Uterus (tissue), 4 donors: Measurements from ENCODE around the gene KANTR. TPM values are rescaled to one million over a fixed set of nuclear protein-coding genes. Genes with fewer than 3 reads are reported as not detected.
A peak's percentile ranks its signal among the peaks of the same experiment; 100 is the strongest.

Source experiments
- DNase-seq, 2 donors: peaks; one replicate each; pipeline ENCODE4 v3.0.0-alpha.2; 2019 to 2020
- H3K27ac ChIP-seq, 2 donors: fragments of 200-600 bp; sonication (generic); 1 replicate in 1 of 2; 2 replicates in 1 of 2; pipeline ENCODE4 v1.5.1; 2016 to 2018
- H3K27me3 ChIP-seq, 2 donors: fragments of 200-600 bp; sonication (generic); one replicate each; pipeline ENCODE4 v1.5.1; 2018 to 2019; ENCODE audit warnings: control low read depth in 1 of 2
- H3K36me3 ChIP-seq, 2 donors: fragments of 200-600 bp; sonication (generic); one replicate each; pipeline ENCODE4 v1.5.1; 2019; ENCODE audit warnings: control low read depth in 1 of 2
- H3K4me1 ChIP-seq, 2 donors: fragments of 200-600 bp; sonication (generic); one replicate each; pipeline ENCODE4 v1.5.1; 2018 to 2019; ENCODE audit warnings: control low read depth in 1 of 2
- H3K4me3 ChIP-seq, 2 donors: fragments of 200-600 bp; sonication (generic); 1 replicate in 1 of 2; 2 replicates in 1 of 2; pipeline ENCODE4 v1.5.1; 2018 to 2019; ENCODE audit warnings: mild to moderate bottlenecking in 1 of 2
- H3K9me3 ChIP-seq, 2 donors: fragments of 200-600 bp; sonication (generic); one replicate each; pipeline ENCODE4 v1.5.1; 2019; ENCODE audit warnings: control low read depth in 1 of 2
- CTCF ChIP-seq, 4 experiments: fragments of 200-600 bp in 2 of 4; fragments of 450-650 bp in 2 of 4; sonication (generic) in 2 of 4; IDR thresholded peaks; one replicate each; pipeline ENCODE4 v1.5.1; 2016 to 2019; ENCODE audit warnings: antibody characterized with exemption in 4 of 4, mild to moderate bottlenecking in 2 of 4, moderate library complexity in 1 of 4
- POLR2A ChIP-seq, 2 donors: fragments of 450-650 bp; IDR thresholded peaks; one replicate each; pipeline ENCODE4 v1.6.1; 2016; ENCODE audit warnings: antibody characterized with exemption in 2 of 2, mild to moderate bottlenecking in 1 of 2, moderate library complexity in 1 of 2
- intact Hi-C: fragments of 100-400 bp; cut with DNase I; formaldehyde crosslinking; loops from one replicate; pipeline ENCODE4 v1.15.1; 2023; ENCODE audit warnings: low total_unique reads
- total RNA-seq, 4 donors: library from RNA; depleted of rRNA in 3 of 4; stranded (reverse); fragments of >200 nt in 3 of 4; gene quantifications; one replicate each; pipeline versions ENCODE4 v1.1.0 to v1.2.4, GENCODE V29; 2014 to 2023
- donor health status: DM: yes; HTN: yes; CAD: no.

The KANTR gene
- 10 to 100 TPM; 22.6 to 71.7 (median 33.6) TPM for total RNA-seq

GRCh38 chrX:53093748-53094581 lies at the start of gene KANTR:
KANTR (plus strand) TSS chrX:53094142; CDS start chrX:53124273, 30,131 bp downstream.
- Histone ChIP-seq H3K4me3 (peak within 1 kb of the TSS; percentile 59 to 61), H3K4me1 (no peaks in the 10 kb centered on the region), H3K9me3 (no peaks in the 10 kb centered on the region), H3K27me3 (no peaks in the 10 kb centered on the region), H3K36me3 (no peaks in the 10 kb centered on the region), H3K27ac (peak within 1 kb of the TSS; percentile 85 to 90)
- intact Hi-C loops = no loop called here
- peak; percentile 87 to 91 for DNase-seq
- TF ChIP-seq CTCF (IDR thresholded peaks at IDR 0.05) (no peak), POLR2A (IDR thresholded peaks at IDR 0.05) (peak; percentile 58 to 71)

- intact Hi-C loops = no loop called here
- Histone ChIP-seq H3K4me1 (no peaks in the 10 kb centered on the region), H3K4me3 (no peak overlapping the region), H3K27ac (no peak overlapping the region), H3K9me3 (no peaks in the 10 kb centered on the region), H3K27me3 (no peaks in the 10 kb centered on the region), H3K36me3 (no peaks in the 10 kb centered on the region)
- TF ChIP-seq POLR2A (IDR thresholded peaks at IDR 0.05) (no peak), CTCF (IDR thresholded peaks at IDR 0.05) (no peak)
- DNase-seq = no peak
These were observed 48.9 kb upstream of the KANTR start for GRCh38 chrX:53044995-53045394.

- intact Hi-C loops = no loop called here
- DNase-seq = no peak
- peak in 1 of 4 experiments; percentile 4 for TF ChIP-seq CTCF (IDR thresholded peaks at IDR 0.05)
- TF ChIP-seq POLR2A (IDR thresholded peaks at IDR 0.05) = no peak
- no peaks in the 10 kb centered on the region for H3K27me3 ChIP-seq
- H3K4me3 ChIP-seq = no peak overlapping the region
- H3K9me3 ChIP-seq = no peaks in the 10 kb centered on the region
- no peaks in the 10 kb centered on the region for H3K4me1 ChIP-seq
- H3K36me3 ChIP-seq = no peaks in the 10 kb centered on the region
- peak overlapping the region in 1 of 2 donors; percentile 54 for H3K27ac ChIP-seq
These were observed 46.7 kb upstream of the KANTR start for GRCh38 chrX:53047228-53047627.

GRCh38 chrX:53048169-53049126 lies 45.5 kb upstream of the KANTR start, which contains the start of gene GPR173:
GPR173 (plus strand) TSS chrX:53048789; CDS start chrX:53076622, 27,833 bp downstream.
- Histone ChIP-seq H3K4me1 (no peaks in the 10 kb centered on the region), H3K27ac (peak within 1 kb of the TSS; percentile 51 to 54), H3K36me3 (no peaks in the 10 kb centered on the region), H3K9me3 (no peaks in the 10 kb centered on the region), H3K27me3 (no peaks in the 10 kb centered on the region), H3K4me3 (peak within 1 kb of the TSS; percentile 44 to 46)
- DNase-seq = peak; percentile 50 to 60
- intact Hi-C loops = no loop called here
- TF ChIP-seq CTCF (IDR thresholded peaks at IDR 0.05) (no peak), POLR2A (IDR thresholded peaks at IDR 0.05) (no peak)
